HG02840 (cell line): ENCODE measurements around the gene OR2Z1.
"Not testable (repeated sequence)": the region's sequence is repeated elsewhere in the genome, so short reads cannot be mapped to it uniquely, and the experiment has no call there.

ENCODE experiments used
- ATAC-seq: cut with Tn5 transposase; IDR thresholded peaks from one replicate; pipeline ENCODE4 v1.9.1; 2021; ENCODE audit warnings: mild to moderate bottlenecking, moderate library complexity, moderate number of reproducible peaks; ENCODE audit not compliant: unreplicated experiment, low FRiP score

Gene OR2Z1

DNA sequence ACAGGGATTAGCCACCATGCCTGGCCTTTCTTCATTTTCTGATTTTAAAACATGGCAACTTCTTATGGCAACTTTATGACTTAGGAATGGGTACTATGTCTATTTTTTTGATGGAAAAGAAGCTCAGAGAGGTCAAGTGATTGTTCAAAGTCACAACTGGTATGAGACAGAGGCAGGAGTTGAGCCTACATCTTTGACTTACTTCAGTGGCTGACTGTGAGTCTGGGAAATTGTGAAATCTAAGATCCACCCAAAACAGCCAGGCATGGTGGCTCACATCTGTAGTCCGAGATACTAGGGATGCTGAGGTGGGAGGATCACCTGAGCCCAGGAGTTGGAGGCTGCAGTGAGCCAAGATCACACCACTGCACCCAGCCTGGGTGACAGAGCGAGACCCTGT is 20.5 kb upstream of the OR2Z1 start:
- ATAC-seq, result no peak

DNA sequence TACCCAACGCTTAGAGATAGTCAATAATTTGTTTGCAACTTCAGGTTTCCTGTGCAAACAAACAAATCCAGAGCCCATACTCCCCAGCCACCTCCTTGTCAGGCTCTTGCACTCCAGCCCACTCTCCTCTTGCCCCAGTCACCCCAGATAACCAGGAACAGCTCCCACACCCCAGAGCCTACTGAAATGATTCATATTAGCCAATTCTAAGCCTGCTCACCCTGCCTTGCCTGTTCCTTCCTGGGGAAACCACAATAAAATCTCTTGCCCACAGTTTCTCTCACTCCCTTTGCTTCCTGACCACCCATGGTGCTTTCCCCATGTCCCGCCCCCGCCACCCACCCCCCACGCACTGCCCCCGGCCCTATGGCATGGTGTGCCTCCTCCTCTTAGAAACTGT is 19.1 kb upstream of the OR2Z1 start:
- no peak for ATAC-seq

GRCh38 chr19:8703223-8703622 is 18.2 kb upstream of the OR2Z1 start:
- no peak for ATAC-seq

DNA sequence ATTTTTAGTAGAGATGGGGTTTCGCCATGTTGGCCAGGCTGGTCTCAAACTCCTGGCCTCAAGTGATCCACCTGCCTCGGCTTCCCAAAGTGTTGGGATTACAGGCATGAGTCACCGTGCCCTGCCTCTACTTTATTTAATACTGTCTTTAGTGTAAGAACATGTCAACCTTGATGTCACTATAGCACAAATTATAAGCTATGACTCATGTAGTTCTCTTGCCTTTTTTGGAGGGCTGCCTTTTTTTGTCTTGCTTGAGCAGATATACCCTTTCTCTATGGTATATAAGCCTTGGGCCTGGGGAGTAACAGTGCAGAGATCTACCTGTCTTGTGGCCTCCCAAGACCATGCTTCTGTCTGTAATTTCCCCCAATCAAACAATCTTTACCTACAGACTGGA is 16.1 kb upstream of the OR2Z1 start:
- not testable (repeated sequence) for ATAC-seq

GRCh38 chr19:8705742-8706141 is 15.7 kb upstream of the OR2Z1 start:
- ATAC-seq, result no peak

GRCh38 chr19:8710337-8710736 is 11.1 kb upstream of the OR2Z1 start:
- not testable (repeated sequence) for ATAC-seq

- ATAC-seq, result no peak
Observed at GRCh38 chr19:8722032-8722431, 598 bp downstream of the OR2Z1 start.

GRCh38 chr19:8724276-8724675 is 2.8 kb downstream of the OR2Z1 start:
- ATAC-seq, result no peak

- no peak for ATAC-seq
Observed at GRCh38 chr19:8731428-8732169, 10.2 kb downstream of the OR2Z1 start.

GRCh38 chr19:8738377-8738776 is 16.9 kb downstream of the OR2Z1 start:
- no peak for ATAC-seq

- not testable (repeated sequence) for ATAC-seq
Observed at GRCh38 chr19:8739291-8740065, 18.0 kb downstream of the OR2Z1 start.

- not testable (repeated sequence) for ATAC-seq
Observed at GRCh38 chr19:8767257-8767656, 45.8 kb downstream of the OR2Z1 start.

DNA sequence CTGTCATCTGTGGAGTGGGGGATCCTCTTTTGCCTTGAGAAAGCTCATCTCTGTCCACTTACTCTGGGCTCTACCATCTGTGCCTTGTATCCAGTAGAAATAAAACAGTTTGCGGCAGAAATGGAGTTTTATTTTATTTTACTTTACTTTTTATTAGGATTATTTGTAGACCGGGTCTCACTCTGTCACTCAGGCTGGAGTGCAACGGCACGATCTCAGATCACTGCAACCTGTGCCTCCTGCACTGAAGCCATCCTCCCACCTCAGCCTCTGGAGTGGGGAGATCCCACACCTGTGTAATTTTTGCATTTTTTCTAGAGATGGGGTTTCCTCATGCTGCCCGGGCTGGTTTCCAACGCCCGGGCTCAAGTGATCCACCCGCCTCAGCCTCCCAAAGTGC is 47.8 kb downstream of the OR2Z1 start:
- not testable (repeated sequence) for ATAC-seq

DNA sequence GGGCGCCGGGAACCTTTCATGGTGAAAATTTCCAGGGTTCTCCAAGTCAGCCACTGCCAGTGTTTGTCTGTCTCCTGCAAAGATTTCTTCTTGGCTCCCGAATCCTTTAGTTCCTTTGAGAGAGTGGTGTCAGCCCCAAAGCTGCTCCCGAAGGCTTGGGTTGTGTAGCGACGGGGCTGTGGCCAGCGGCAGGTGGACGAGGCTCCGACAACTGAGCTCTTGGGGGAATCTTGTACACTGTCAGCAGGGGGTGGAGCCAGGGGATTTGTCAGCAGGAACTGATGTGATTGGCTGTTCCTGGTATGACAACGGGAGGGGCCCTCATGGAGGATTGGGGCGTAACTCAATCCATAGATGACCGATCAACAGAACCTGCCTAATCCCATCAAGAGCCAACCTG is 52.2 kb downstream of the OR2Z1 start:
- ATAC-seq, result not testable (repeated sequence)
